ENCODE data around the gene SMIM14. TPM values are rescaled to one million over a fixed set of nuclear protein-coding genes. Genes with fewer than 3 reads are reported as not detected.
A peak's percentile ranks its signal among the peaks of the same experiment; 100 is the strongest.

SMIM14 gene
- total RNA-seq, 6 experiments from 2014 or later: 54.0 to 224 (median 124) TPM

GRCh38 chr4:39648213-39648612, 9.5 kb upstream of the SMIM14 start:
- no peak for TF ChIP-seq CTCF (IDR thresholded peaks at IDR 0.05)
- TF ChIP-seq POLR2A (IDR thresholded peaks at IDR 0.05): no peak
- peak; percentile 57 to 75 (median 69) for ATAC-seq

GRCh38 chr4:39642885-39643552, 4.4 kb upstream of the SMIM14 start:
- no peaks in the 10 kb centered on the region for H3K36me3 ChIP-seq
- no peak for TF ChIP-seq POLR2A (IDR thresholded peaks at IDR 0.05)
- no peak for TF ChIP-seq CTCF (IDR thresholded peaks at IDR 0.05)
- H3K4me3 ChIP-seq: no peak overlapping the region
- DNase-seq (peak; percentile 63 to 79 (median 68)), ATAC-seq (peak in 3 of 4 donors; percentile 13 to 40 (median 14))
- no peaks in the 10 kb centered on the region for H3K27me3 ChIP-seq
- peaks cover 0 to 51% (median 8%) of the 10 kb centered on the region in 4 donors for H3K4me1 ChIP-seq
- intact Hi-C loops (cut with DNase I): no loop called here
- peak overlapping the region in 2 of 3 donors; percentile 53 to 59 for H3K27ac ChIP-seq
- WGBS (ENCODE audit: insufficient coverage, low coverage, low lambda C conversion rate, missing lambda C conversion rate): 35% methylated on average over 4 of the region's 4 CpGs
- no peaks in the 10 kb centered on the region for H3K9me3 ChIP-seq

More at GRCh38 chr4:39648213-39648612, 9.5 kb upstream of the SMIM14 start:
- peaks cover 0 to 41% (median 10%) of the 10 kb centered on the region in 4 donors for H3K4me1 ChIP-seq
- DNase-seq: peak; percentile 41 to 79 (median 70)
- no peaks in the 10 kb centered on the region for H3K9me3 ChIP-seq
- no peak overlapping the region for H3K4me3 ChIP-seq
- 18% methylated on average over 3 of the region's 3 CpGs for WGBS (ENCODE audit: insufficient coverage, low coverage, low lambda C conversion rate, missing lambda C conversion rate)
- no peaks in the 10 kb centered on the region for H3K27me3 ChIP-seq
- intact Hi-C loops (cut with DNase I): no loop called here
- no peaks in the 10 kb centered on the region for H3K36me3 ChIP-seq
- H3K27ac ChIP-seq: peak overlapping the region in 2 of 3 donors; percentile 84 to 87

GRCh38 chr4:39641451-39641850, 2.8 kb upstream of the SMIM14 start:
- 100% methylated on average over 1 of the region's 2 CpGs for WGBS (ENCODE audit: insufficient coverage, low coverage, low lambda C conversion rate, missing lambda C conversion rate)

GRCh38 chr4:39637586-39638353, 895 bp downstream of the SMIM14 start:
- intact Hi-C loops (cut with DNase I): no loop called here

More at GRCh38 chr4:39641451-39641850, 2.8 kb upstream of the SMIM14 start:
- no peaks in the 10 kb centered on the region for H3K9me3 ChIP-seq
- intact Hi-C loops (cut with DNase I): no loop called here
- no peaks in the 10 kb centered on the region for H3K36me3 ChIP-seq
- no peak overlapping the region for H3K4me3 ChIP-seq
- TF ChIP-seq POLR2A (IDR thresholded peaks at IDR 0.05): no peak
- TF ChIP-seq CTCF (IDR thresholded peaks at IDR 0.05): no peak
- ATAC-seq (no peak), DNase-seq (no peak)
- peaks cover 0 to 43% (median 6%) of the 10 kb centered on the region in 4 donors for H3K4me1 ChIP-seq
- H3K27ac ChIP-seq: peak overlapping the region in 1 of 3 donors; percentile 6
- no peaks in the 10 kb centered on the region for H3K27me3 ChIP-seq

More at GRCh38 chr4:39637586-39638353, 895 bp downstream of the SMIM14 start:
- Histone ChIP-seq H3K36me3 (peaks cover 0 to 12% (median 3%) of the 10 kb centered on the region in 4 donors), H3K27ac (peak overlapping the region; percentile 92 to 98 (median 94)), H3K9me3 (no peaks in the 10 kb centered on the region), H3K27me3 (no peaks in the 10 kb centered on the region), H3K4me3 (peak overlapping the region; percentile 61 to 88 (median 88)), H3K4me1 (peaks cover 0 to 49% (median 11%) of the 10 kb centered on the region in 4 donors)
- DNase-seq (peak; percentile 63 to 68 (median 63)), ATAC-seq (peak; percentile 31 to 44 (median 34))
- TF ChIP-seq CTCF (IDR thresholded peaks at IDR 0.05): no peak
- TF ChIP-seq POLR2A (IDR thresholded peaks at IDR 0.05): no peak
- WGBS (ENCODE audit: insufficient coverage, low coverage, low lambda C conversion rate, missing lambda C conversion rate): 0% methylated on average over 29 of the region's 29 CpGs
